IPS-15b (cell line): ENCODE results near the gene ARHGEF16.

Source experiments
- H3K27me3 ChIP-seq: one replicate; pipeline ENCODE4 v1.6.1; 2013; ENCODE audit warnings: low read length; ENCODE audit not compliant: control insufficient read depth, insufficient read depth
- H3K36me3 ChIP-seq: one replicate; pipeline ENCODE4 v1.6.1; 2013; ENCODE audit warnings: low read length; ENCODE audit not compliant: control insufficient read depth, insufficient read depth
- H3K4me1 ChIP-seq: one replicate; pipeline ENCODE4 v1.6.1; 2013; ENCODE audit warnings: mild to moderate bottlenecking, low read length; ENCODE audit not compliant: control insufficient read depth, insufficient read depth
- H3K4me3 ChIP-seq: one replicate; pipeline ENCODE4 v1.5.1; 2013; ENCODE audit warnings: low read depth, low read length
- H3K9ac ChIP-seq: one replicate; pipeline ENCODE4 v1.6.1; 2013; ENCODE audit warnings: low read depth, mild to moderate bottlenecking, low read length
- H3K9me3 ChIP-seq: one replicate; pipeline ENCODE4 v1.6.1; 2013; ENCODE audit warnings: mild to moderate bottlenecking, low read length; ENCODE audit not compliant: control insufficient read depth, insufficient read depth

Gene ARHGEF16

GRCh38 chr1:3461934-3462275, 7.4 kb downstream of the ARHGEF16 start:
- no peaks in the 10 kb centered on the region for H3K4me1 ChIP-seq
- no peaks in the 10 kb centered on the region for H3K9me3 ChIP-seq
- no peaks in the 10 kb centered on the region for H3K27me3 ChIP-seq
- H3K36me3 ChIP-seq = peaks cover 13% of the 10 kb centered on the region
- H3K9ac ChIP-seq = no peak overlapping the region
- no peak overlapping the region for H3K4me3 ChIP-seq

GRCh38 chr1:3462356-3463012, 8.0 kb downstream of the ARHGEF16 start:
- no peaks in the 10 kb centered on the region for H3K27me3 ChIP-seq
- no peak overlapping the region for H3K4me3 ChIP-seq
- no peaks in the 10 kb centered on the region for H3K9me3 ChIP-seq
- no peak overlapping the region for H3K9ac ChIP-seq
- no peaks in the 10 kb centered on the region for H3K4me1 ChIP-seq
- peaks cover 13% of the 10 kb centered on the region for H3K36me3 ChIP-seq

GRCh38 chr1:3463013-3463385, 8.5 kb downstream of the ARHGEF16 start:
- H3K36me3 ChIP-seq = peaks cover 13% of the 10 kb centered on the region
- no peaks in the 10 kb centered on the region for H3K4me1 ChIP-seq
- no peak overlapping the region for H3K4me3 ChIP-seq
- H3K9me3 ChIP-seq = no peaks in the 10 kb centered on the region
- H3K9ac ChIP-seq = no peak overlapping the region
- H3K27me3 ChIP-seq = no peaks in the 10 kb centered on the region

- Histone ChIP-seq H3K9me3 (no peaks in the 10 kb centered on the region), H3K36me3 (peaks cover 13% of the 10 kb centered on the region), H3K27me3 (no peaks in the 10 kb centered on the region), H3K4me1 (no peaks in the 10 kb centered on the region), H3K9ac (no peak overlapping the region), H3K4me3 (no peak overlapping the region)
Measured at GRCh38 chr1:3463408-3463863, 9.0 kb downstream of the ARHGEF16 start.

- no peak overlapping the region for H3K4me3 ChIP-seq
- peaks cover 15% of the 10 kb centered on the region for H3K36me3 ChIP-seq
- H3K9me3 ChIP-seq = no peaks in the 10 kb centered on the region
- no peak overlapping the region for H3K9ac ChIP-seq
- H3K4me1 ChIP-seq = no peaks in the 10 kb centered on the region
- no peaks in the 10 kb centered on the region for H3K27me3 ChIP-seq
Measured at GRCh38 chr1:3463891-3464648, 9.6 kb downstream of the ARHGEF16 start.

- H3K9me3 ChIP-seq = no peaks in the 10 kb centered on the region
- H3K4me1 ChIP-seq = no peaks in the 10 kb centered on the region
- no peak overlapping the region for H3K9ac ChIP-seq
- no peaks in the 10 kb centered on the region for H3K27me3 ChIP-seq
- peaks cover 20% of the 10 kb centered on the region for H3K36me3 ChIP-seq
- H3K4me3 ChIP-seq = no peak overlapping the region
Measured at GRCh38 chr1:3464649-3465025, 10.2 kb downstream of the ARHGEF16 start.

- Histone ChIP-seq H3K27me3 (no peaks in the 10 kb centered on the region), H3K9ac (no peak overlapping the region), H3K4me1 (no peaks in the 10 kb centered on the region)
Measured at GRCh38 chr1:3465091-3465934, 10.8 kb downstream of the ARHGEF16 start.

GRCh38 chr1:3465935-3466321, 11.5 kb downstream of the ARHGEF16 start:
- no peaks in the 10 kb centered on the region for H3K27me3 ChIP-seq

More at GRCh38 chr1:3465091-3465934, 10.8 kb downstream of the ARHGEF16 start:
- no peaks in the 10 kb centered on the region for H3K9me3 ChIP-seq
- peaks cover 23% of the 10 kb centered on the region for H3K36me3 ChIP-seq
- H3K4me3 ChIP-seq = no peak overlapping the region

GRCh38 chr1:3466366-3467075, 12.1 kb downstream of the ARHGEF16 start:
- Histone ChIP-seq H3K4me3 (no peak overlapping the region), H3K27me3 (no peaks in the 10 kb centered on the region), H3K9me3 (no peaks in the 10 kb centered on the region), H3K9ac (no peak overlapping the region), H3K4me1 (peaks cover 2% of the 10 kb centered on the region), H3K36me3 (peaks cover 21% of the 10 kb centered on the region)

More at GRCh38 chr1:3465935-3466321, 11.5 kb downstream of the ARHGEF16 start:
- peaks cover 23% of the 10 kb centered on the region for H3K36me3 ChIP-seq
- peaks cover under 1% of the 10 kb centered on the region for H3K4me1 ChIP-seq
- H3K9ac ChIP-seq = no peak overlapping the region
- no peaks in the 10 kb centered on the region for H3K9me3 ChIP-seq
- no peak overlapping the region for H3K4me3 ChIP-seq

- H3K9me3 ChIP-seq = no peaks in the 10 kb centered on the region
Measured at GRCh38 chr1:3467096-3468036, 12.9 kb downstream of the ARHGEF16 start.

More at GRCh38 chr1:3467096-3468036, 12.9 kb downstream of the ARHGEF16 start:
- Histone ChIP-seq H3K4me1 (peaks cover 2% of the 10 kb centered on the region), H3K4me3 (no peak overlapping the region), H3K9ac (no peak overlapping the region), H3K36me3 (peaks cover 21% of the 10 kb centered on the region), H3K27me3 (no peaks in the 10 kb centered on the region)
